Thymus (tissue), 11 donors: ENCODE measurements around the gene CFAP298. TPM values are rescaled to one million over a fixed set of nuclear protein-coding genes. Genes with fewer than 3 reads are reported as not detected.
A peak's percentile ranks its signal among the peaks of the same experiment; 100 is the strongest.
"Not testable (repeated sequence)": the region's sequence is repeated elsewhere in the genome, so short reads cannot be mapped to it uniquely, and the experiment has no call there.

Source experiments
- DNase-seq, 9 donors: peaks; one replicate each; pipeline ENCODE4 v3.0.0-alpha.2; 2013; ENCODE audit warnings: low spot score in 9 of 9, low read depth in 6 of 9, missing footprints in 1 of 9
- H3K27ac ChIP-seq, 2 donors: one replicate each; pipeline ENCODE4 v1.5.1; 2013; ENCODE audit warnings: control low read depth in 1 of 2, low read depth in 1 of 2, low read length in 1 of 2, mild to moderate bottlenecking in 1 of 2, moderate library complexity in 1 of 2
- H3K27me3 ChIP-seq, 2 donors: one replicate each; pipeline ENCODE4 v1.5.1; 2013; ENCODE audit warnings: low read length in 1 of 2; ENCODE audit not compliant: control insufficient read depth in 2 of 2, insufficient read depth in 1 of 2
- H3K36me3 ChIP-seq, 2 donors: one replicate each; pipeline ENCODE4 v1.5.1; 2013; ENCODE audit warnings: low read length in 1 of 2, mild to moderate bottlenecking in 1 of 2, moderate library complexity in 1 of 2; ENCODE audit not compliant: control insufficient read depth in 2 of 2, insufficient read depth in 2 of 2
- H3K4me1 ChIP-seq, 2 donors: one replicate each; pipeline ENCODE4 v1.5.1; 2013; ENCODE audit warnings: low read length in 2 of 2; ENCODE audit not compliant: control insufficient read depth in 2 of 2, insufficient read depth in 2 of 2
- H3K4me3 ChIP-seq, 2 donors: one replicate each; pipeline ENCODE4 v1.5.1; 2013; ENCODE audit warnings: low read length in 2 of 2, control low read depth in 1 of 2, mild to moderate bottlenecking in 1 of 2
- H3K9me3 ChIP-seq, 2 donors: one replicate each; pipeline ENCODE4 v1.5.1; 2013; ENCODE audit warnings: low read length in 1 of 2, mild to moderate bottlenecking in 1 of 2; ENCODE audit not compliant: control insufficient read depth in 2 of 2, insufficient read depth in 1 of 2
- WGBS: extraction: QIAGEN DNeasy Blood & Tissue Kit; methylation state at CpG from one replicate; pipeline ENCODE4 v1.1.7; 2013; 5-methylcytosine and 5-hydroxymethylcytosine counted together
- polyA plus RNA-seq: library from polyadenylated mRNA; stranded (reverse); fragments of 200-250 nt; gene quantifications from one replicate; pipeline ENCODE4 v1.2.3, GENCODE V29; 2013
- total RNA-seq: library from RNA; stranded (reverse); fragments of 120-200 nt; gene quantifications from one replicate; pipeline ENCODE4 v1.2.4, GENCODE V29; 2013
- donor health status: healthy.

Gene CFAP298
- total and polyA plus RNA-seq, 2 donors, result 43.5 to 44.6 TPM

DNA sequence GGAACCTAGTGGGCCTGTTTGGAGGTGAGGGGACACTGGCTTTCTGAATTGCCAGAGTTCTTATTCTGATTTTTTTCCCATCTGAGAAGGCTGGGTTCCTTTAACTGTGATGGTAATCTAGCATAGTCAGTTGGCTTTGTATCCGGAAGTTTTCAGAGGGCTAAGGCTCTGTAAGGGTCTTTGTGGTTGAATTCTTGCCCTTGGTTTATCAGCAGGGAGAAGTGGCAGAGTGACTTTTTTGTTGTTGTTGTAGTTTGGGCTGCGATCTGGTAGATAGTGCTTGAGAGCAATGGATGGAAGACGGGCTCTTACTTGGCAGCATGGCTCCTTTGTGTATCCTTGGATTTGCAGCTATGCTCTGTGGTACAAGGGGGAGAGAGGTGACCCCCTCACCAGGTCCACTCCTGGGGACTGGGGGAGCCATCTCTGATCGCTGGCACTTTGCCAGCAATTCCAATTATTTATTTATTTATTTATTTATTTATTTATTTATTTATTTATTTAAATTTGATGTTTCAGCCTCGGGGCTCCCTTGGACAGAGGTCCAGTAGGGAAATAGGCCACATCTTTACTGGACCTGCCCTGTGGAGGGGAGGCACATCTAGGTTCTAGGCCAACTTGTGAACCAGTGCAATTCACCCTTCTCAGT is 45.3 kb downstream of the CFAP298 start:
- H3K27me3 ChIP-seq, result no peaks in the 10 kb centered on the region
- no peak overlapping the region for H3K27ac ChIP-seq
- DNase-seq, result no peak
- 95% methylated on average over 5 of the region's 5 CpGs for WGBS
- H3K36me3 ChIP-seq, result peaks cover 0 to 9% of the 10 kb centered on the region in 2 donors
- H3K9me3 ChIP-seq, result peaks cover 0 to 4% of the 10 kb centered on the region in 2 donors
- no peak overlapping the region for H3K4me3 ChIP-seq
- peaks cover 9 to 14% of the 10 kb centered on the region in 2 donors for H3K4me1 ChIP-seq

- DNase-seq, result no peak
- WGBS, result 95% methylated on average over 2 of the region's 2 CpGs
- no peaks in the 10 kb centered on the region for H3K27me3 ChIP-seq
- H3K9me3 ChIP-seq, result peaks cover 0 to 4% of the 10 kb centered on the region in 2 donors
- no peak overlapping the region for H3K4me3 ChIP-seq
- H3K36me3 ChIP-seq, result peaks cover 0 to 9% of the 10 kb centered on the region in 2 donors
- no peak overlapping the region for H3K27ac ChIP-seq
- H3K4me1 ChIP-seq, result peaks cover 9 to 14% of the 10 kb centered on the region in 2 donors
These were observed 46.2 kb downstream of the CFAP298 start for GRCh38 chr21:32565856-32566465.

- H3K27ac ChIP-seq, result peak overlapping the region in 1 of 2 donors; percentile 74
- 97% methylated on average over 2 of the region's 2 CpGs for WGBS
- peaks cover 0 to 9% of the 10 kb centered on the region in 2 donors for H3K36me3 ChIP-seq
- peaks cover 0 to 4% of the 10 kb centered on the region in 2 donors for H3K9me3 ChIP-seq
- no peak for DNase-seq
- peaks cover 9 to 13% of the 10 kb centered on the region in 2 donors for H3K4me1 ChIP-seq
- H3K4me3 ChIP-seq, result no peak overlapping the region
- no peaks in the 10 kb centered on the region for H3K27me3 ChIP-seq
These were observed 49.3 kb downstream of the CFAP298 start for GRCh38 chr21:32562915-32563314.

GRCh38 chr21:32562426-32562825 is 49.8 kb downstream of the CFAP298 start:
- Histone ChIP-seq H3K36me3 (peaks cover 0 to 7% of the 10 kb centered on the region in 2 donors), H3K27ac (peak overlapping the region in 1 of 2 donors; percentile 74), H3K27me3 (no peaks in the 10 kb centered on the region), H3K4me3 (no peak overlapping the region), H3K4me1 (peaks cover 8 to 13% of the 10 kb centered on the region in 2 donors), H3K9me3 (peaks cover 0 to 4% of the 10 kb centered on the region in 2 donors)
- WGBS, result 76% methylated on average over 5 of the region's 5 CpGs
- DNase-seq, result peak in 5 of 9 donors; percentile 30 to 69 (median 37)

DNA sequence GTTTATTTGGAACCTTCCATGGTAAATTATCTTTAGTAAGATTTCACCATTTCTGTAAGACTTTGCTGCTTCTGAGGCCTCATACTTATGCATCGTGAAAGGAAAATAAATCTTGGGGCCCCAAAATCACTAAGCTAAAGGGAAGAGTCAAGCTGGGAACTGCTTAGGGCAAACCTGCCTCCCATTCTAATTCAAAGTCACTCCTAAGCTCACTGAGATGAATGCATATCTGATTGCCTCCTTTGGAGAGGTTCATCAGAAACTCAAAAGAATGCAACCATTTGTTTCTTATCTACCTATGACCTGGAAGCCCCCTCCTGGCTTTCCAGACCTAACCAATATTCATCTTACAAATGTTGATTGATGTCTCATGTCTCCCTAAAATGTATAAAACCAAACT is 50.7 kb downstream of the CFAP298 start:
- not testable (repeated sequence) for DNase-seq, H3K36me3 ChIP-seq, H3K9me3 ChIP-seq, H3K27ac ChIP-seq, H3K4me3 ChIP-seq, H3K27me3 ChIP-seq
- WGBS, result 97% methylated on average over 1 of the region's 1 CpG
- peaks cover 5 to 13% of the 10 kb centered on the region in 2 donors for H3K4me1 ChIP-seq

DNA sequence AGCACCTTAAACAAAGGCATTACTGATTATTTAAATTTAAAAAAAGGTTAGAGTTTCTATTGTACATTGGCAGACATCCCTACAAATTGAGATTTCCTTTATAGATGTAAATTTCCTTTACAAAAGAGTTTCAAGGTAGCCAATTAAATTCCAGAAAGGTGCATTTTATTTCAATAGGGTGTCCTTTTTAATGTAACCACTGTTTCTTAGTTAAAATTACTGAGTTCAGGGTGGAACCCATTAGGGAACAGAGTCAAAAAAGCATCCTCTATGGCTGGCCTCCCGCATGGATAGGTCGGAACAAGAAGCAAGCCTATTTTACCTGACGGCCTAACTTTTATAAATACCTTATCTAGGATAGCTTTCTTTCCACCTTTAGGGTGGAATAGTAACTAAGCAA is 51.3 kb downstream of the CFAP298 start:
- H3K27me3 ChIP-seq, result no peaks in the 10 kb centered on the region
- H3K9me3 ChIP-seq, result no peaks in the 10 kb centered on the region
- H3K36me3 ChIP-seq, result no peaks in the 10 kb centered on the region
- DNase-seq, result no peak
- H3K4me3 ChIP-seq, result no peak overlapping the region
- 98% methylated on average over 3 of the region's 3 CpGs for WGBS
- H3K27ac ChIP-seq, result no peak overlapping the region
- H3K4me1 ChIP-seq, result peaks cover 5 to 13% of the 10 kb centered on the region in 2 donors

DNA sequence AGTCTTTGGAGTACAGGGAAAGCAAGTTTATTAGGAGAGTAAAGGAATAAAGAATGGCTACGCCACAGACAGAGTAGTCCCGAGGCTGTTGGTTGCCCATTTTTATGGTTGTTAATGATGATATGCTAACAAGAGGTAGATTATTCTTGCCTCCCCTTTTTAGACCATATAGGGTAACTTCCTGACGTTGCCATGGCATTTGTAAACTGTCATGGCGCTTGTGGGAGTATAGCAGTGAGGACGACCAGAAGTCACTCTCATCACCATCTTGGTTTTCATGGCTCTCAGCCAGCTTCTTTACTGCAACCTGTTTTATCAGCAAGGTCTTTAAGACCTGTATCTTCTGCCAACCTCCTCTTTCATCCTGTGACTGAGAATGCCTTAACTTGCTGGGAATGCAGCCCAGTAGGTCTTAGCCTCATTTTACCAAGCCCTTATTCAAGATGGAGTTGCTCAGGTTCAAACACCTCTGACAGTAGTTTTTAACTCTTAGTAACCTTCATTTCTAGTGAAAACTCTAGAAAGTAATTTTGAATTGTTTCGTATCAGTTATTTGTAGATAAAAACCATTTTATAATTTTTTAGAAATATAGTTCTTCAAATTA is 53.1 kb downstream of the CFAP298 start:
- Histone ChIP-seq H3K27me3 (no peaks in the 10 kb centered on the region), H3K27ac (no peak overlapping the region), H3K9me3 (no peaks in the 10 kb centered on the region), H3K4me3 (no peak overlapping the region), H3K4me1 (peaks cover 5 to 13% of the 10 kb centered on the region in 2 donors), H3K36me3 (no peaks in the 10 kb centered on the region)
- DNase-seq, result no peak
- WGBS, result 95% methylated on average over 6 of the region's 6 CpGs

GRCh38 chr21:32558106-32558505 is 54.1 kb downstream of the CFAP298 start:
- Histone ChIP-seq H3K36me3 (no peaks in the 10 kb centered on the region), H3K4me3 (no peak overlapping the region), H3K9me3 (no peaks in the 10 kb centered on the region), H3K27me3 (no peaks in the 10 kb centered on the region), H3K4me1 (peaks cover 5 to 13% of the 10 kb centered on the region in 2 donors), H3K27ac (peak overlapping the region in 1 of 2 donors; percentile 74)
- peak in 4 of 9 donors; percentile 37 to 68 (median 42) for DNase-seq
- 51% methylated on average over 3 of the region's 3 CpGs for WGBS
